Kidney (tissue), 14 donors: Measurements from ENCODE around the gene CABYR. TPM values are rescaled to one million over a fixed set of nuclear protein-coding genes. Genes with fewer than 3 reads are reported as not detected.

Experiments used
- DNase-seq, 5 donors: peaks; one replicate each; pipeline ENCODE4 v3.0.0-alpha.2; 2013 to 2020
- FAIRE-seq: peaks from 2 replicates; lab custom pipeline; 2012; peaks lifted over from hg19 to GRCh38; lab: Jason Lieb, UNC
- H3K27ac ChIP-seq, 2 donors: one replicate each; pipeline ENCODE4 v1.7.0; 2013; ENCODE audit warnings: low read depth in 2 of 2, low read length in 2 of 2, inconsistent platforms in 1 of 2
- H3K27me3 ChIP-seq: one replicate; pipeline ENCODE4 v1.7.1; 2013; ENCODE audit warnings: low read length, inconsistent platforms; ENCODE audit not compliant: control insufficient read depth, insufficient read depth
- H3K36me3 ChIP-seq, 3 donors: one replicate each; pipeline versions ENCODE4 v1.7.0 to v1.7.1; 2013; ENCODE audit warnings: low read length in 3 of 3, control low read depth in 1 of 3, inconsistent platforms in 1 of 3; ENCODE audit not compliant: insufficient read depth in 3 of 3, control insufficient read depth in 2 of 3
- H3K4me1 ChIP-seq, 3 donors: one replicate each; pipeline versions ENCODE4 v1.7.0 to v1.7.1; 2013; ENCODE audit warnings: low read length in 3 of 3, inconsistent platforms in 1 of 3, low read depth in 1 of 3; ENCODE audit not compliant: control insufficient read depth in 2 of 3, insufficient read depth in 2 of 3
- H3K4me3 ChIP-seq, 3 donors: one replicate each; pipeline versions ENCODE4 v1.7.0 to v1.8.1; 2013; ENCODE audit warnings: low read length in 3 of 3, control low read depth in 1 of 3, inconsistent platforms in 1 of 3
- H3K9ac ChIP-seq, 3 donors: one replicate each; pipeline versions ENCODE4 v1.7.0 to v1.7.1; 2013; ENCODE audit warnings: low read length in 3 of 3, control low read depth in 1 of 3, inconsistent platforms in 1 of 3
- H3K9me3 ChIP-seq, 3 donors: one replicate each; pipeline versions ENCODE4 v1.7.0 to v1.7.1; 2013; ENCODE audit warnings: low read length in 3 of 3, control low read depth in 1 of 3, inconsistent platforms in 1 of 3; ENCODE audit not compliant: control insufficient read depth in 2 of 3, insufficient read depth in 1 of 3
- intact Hi-C: fragments of 100-400 bp; cut with DNase I; formaldehyde crosslinking; loops from one replicate; pipeline ENCODE4 v1.11.1; 2022
- polyA plus RNA-seq: library from polyadenylated mRNA; stranded (reverse); fragments of 350-450 nt; fragmentation: Illumina TruSeq; extraction: RNeasy Lipid Tissue Mini Kit (QIAGEN cat#74804); gene quantifications from one replicate; pipeline ENCODE4 v1.2.3, GENCODE V29; 2014; ENCODE audit warnings: low read depth, low replicate concordance; ENCODE audit not compliant: insufficient read depth
- total RNA-seq: library from RNA; stranded (reverse); fragmentation: NEBNext Ultra II Directional; extraction: Animal tissue kit (Norgen Biotek cat#: 25700); gene quantifications from one replicate; pipeline ENCODE4 v1.2.1, GENCODE V29; 2021
- TF ChIP-seq, protein P1 (sequence below): IDR thresholded peaks from 3 replicates; pipeline ENCODE4 v1.5.1; 2012; ENCODE audit warnings: mild to moderate bottlenecking, moderate library complexity, borderline replicate concordance; ENCODE audit not compliant: insufficient read depth; ENCODE audit errors: extremely low read depth
- donor health status: control.
- donor health status: control.
- donor health status: control.
- donor health status: control.
- donor health status: control.
- donor health status: DM: yes; HTN: yes; CAD: no.
- donor health status: Normal renal cell carcinoma (clear cell type).

CABYR gene
- total and polyA plus RNA-seq, 2 donors from 2014 or later = 0.82 to 1.6 TPM

DNA sequence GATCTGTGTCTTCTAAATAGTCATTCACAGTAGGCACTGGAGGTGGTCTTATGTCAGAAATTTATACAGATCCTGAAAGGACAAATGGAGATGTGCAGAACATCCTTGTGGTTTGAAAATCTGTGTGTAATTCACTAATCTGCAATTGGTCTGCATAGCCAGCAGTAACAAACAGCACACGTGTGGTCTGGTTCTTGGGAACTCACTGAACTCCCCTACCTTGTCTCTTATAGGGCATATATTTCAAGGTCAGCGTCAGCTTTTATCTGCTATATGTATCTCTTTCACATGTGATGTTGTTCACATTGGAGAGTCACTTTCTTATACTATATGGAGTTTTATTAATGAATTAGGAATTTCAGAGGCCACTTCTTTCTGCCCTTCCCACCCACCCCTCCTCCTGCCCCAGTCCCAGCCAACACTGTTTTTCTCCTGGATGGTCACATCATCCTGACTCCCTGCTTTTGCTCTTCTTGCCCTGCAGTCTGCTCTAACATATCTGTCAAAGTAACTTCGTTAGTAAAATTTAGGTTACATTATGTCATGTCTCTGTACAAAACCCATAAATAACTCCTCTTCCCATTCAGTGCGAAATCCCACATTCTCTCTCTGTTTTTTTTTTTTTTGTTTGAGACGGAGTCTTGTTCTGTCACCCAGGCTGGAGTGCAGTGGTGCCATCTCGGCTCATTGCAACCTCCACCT, 35.4 kb upstream of the CABYR start:
- no peaks in the 10 kb centered on the region for H3K4me1 ChIP-seq
- no peak overlapping the region for H3K27ac ChIP-seq
- peak in 2 of 5 donors; percentile 14 to 32 for DNase-seq
- TF ChIP-seq, protein P1, sequence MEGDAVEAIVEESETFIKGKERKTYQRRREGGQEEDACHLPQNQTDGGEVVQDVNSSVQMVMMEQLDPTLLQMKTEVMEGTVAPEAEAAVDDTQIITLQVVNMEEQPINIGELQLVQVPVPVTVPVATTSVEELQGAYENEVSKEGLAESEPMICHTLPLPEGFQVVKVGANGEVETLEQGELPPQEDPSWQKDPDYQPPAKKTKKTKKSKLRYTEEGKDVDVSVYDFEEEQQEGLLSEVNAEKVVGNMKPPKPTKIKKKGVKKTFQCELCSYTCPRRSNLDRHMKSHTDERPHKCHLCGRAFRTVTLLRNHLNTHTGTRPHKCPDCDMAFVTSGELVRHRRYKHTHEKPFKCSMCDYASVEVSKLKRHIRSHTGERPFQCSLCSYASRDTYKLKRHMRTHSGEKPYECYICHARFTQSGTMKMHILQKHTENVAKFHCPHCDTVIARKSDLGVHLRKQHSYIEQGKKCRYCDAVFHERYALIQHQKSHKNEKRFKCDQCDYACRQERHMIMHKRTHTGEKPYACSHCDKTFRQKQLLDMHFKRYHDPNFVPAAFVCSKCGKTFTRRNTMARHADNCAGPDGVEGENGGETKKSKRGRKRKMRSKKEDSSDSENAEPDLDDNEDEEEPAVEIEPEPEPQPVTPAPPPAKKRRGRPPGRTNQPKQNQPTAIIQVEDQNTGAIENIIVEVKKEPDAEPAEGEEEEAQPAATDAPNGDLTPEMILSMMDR = no peak
- no peaks in the 10 kb centered on the region for H3K36me3 ChIP-seq
- H3K9me3 ChIP-seq = no peaks in the 10 kb centered on the region
- no peaks in the 10 kb centered on the region for H3K27me3 ChIP-seq
- intact Hi-C loops = no loop called here
- FAIRE-seq = no peak
- H3K4me3 ChIP-seq = no peak overlapping the region
- H3K9ac ChIP-seq = no peak overlapping the region

DNA sequence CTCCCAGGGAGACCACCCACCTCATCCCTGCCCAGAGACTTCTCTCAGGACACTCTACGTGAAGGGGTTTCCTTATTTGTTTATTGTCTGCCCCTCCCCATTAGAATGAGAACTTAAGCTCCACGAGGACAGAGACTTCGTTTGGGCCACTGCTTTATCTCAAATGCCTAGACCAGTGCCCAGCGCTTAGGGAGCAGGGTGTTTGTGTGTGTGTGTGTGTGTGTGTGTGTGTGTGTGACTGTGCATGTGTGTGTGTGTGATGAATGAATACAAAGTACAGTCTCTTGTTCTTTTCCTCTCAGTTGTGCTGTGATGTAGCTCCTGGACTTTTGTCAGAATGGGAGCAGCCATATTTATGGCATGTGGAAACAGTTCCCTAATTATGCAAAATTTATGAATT, 34.4 kb upstream of the CABYR start:
- H3K27ac ChIP-seq = no peak overlapping the region
- intact Hi-C loops = no loop called here

DNA sequence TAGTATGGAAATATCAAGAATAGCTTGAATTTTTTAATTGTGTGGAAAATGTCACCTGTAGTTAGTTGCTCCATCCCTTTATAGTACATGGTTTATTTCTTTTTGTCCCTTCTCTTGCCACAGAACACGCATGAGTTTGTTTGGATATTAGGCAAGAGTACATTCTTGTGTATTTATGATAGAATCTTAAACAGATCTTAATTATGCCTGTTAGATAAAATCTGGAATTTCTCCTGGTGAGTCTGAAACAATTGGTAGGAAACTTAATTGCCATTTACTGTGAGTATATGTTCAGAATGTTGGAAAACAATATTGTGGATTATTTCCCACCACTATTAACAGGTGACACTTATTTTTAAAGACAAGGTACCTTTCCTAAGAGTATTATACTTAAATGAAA, 30.2 kb upstream of the CABYR start:
- H3K27me3 ChIP-seq = no peaks in the 10 kb centered on the region
- TF ChIP-seq, protein P1 = no peak
- no peak overlapping the region for H3K9ac ChIP-seq
- H3K4me3 ChIP-seq = no peak overlapping the region
- no peak for FAIRE-seq
- no peaks in the 10 kb centered on the region for H3K9me3 ChIP-seq
- H3K36me3 ChIP-seq = no peaks in the 10 kb centered on the region
- no peak overlapping the region for H3K27ac ChIP-seq
- no peak for DNase-seq
- no peaks in the 10 kb centered on the region for H3K4me1 ChIP-seq
- intact Hi-C loops = no loop called here

More for the DNA sequence above, 34.4 kb upstream of the CABYR start:
- no peak overlapping the region for H3K4me3 ChIP-seq
- no peaks in the 10 kb centered on the region for H3K36me3 ChIP-seq
- H3K27me3 ChIP-seq = no peaks in the 10 kb centered on the region
- no peaks in the 10 kb centered on the region for H3K4me1 ChIP-seq
- TF ChIP-seq, protein P1 = no peak
- H3K9me3 ChIP-seq = no peaks in the 10 kb centered on the region
- DNase-seq (no peak), FAIRE-seq (no peak)
- no peak overlapping the region for H3K9ac ChIP-seq
